ENCODE results near the gene CD300A.

CD300A gene

GRCh38 chr17:74467221-74467951 is 952 bp downstream of the CD300A start:
- no peak for TF ChIP-seq CTCF (IDR thresholded peaks at IDR 0.05; ENCODE audit: low read depth, low read length)
- Histone ChIP-seq H3K4me3 (ENCODE audit: low read depth, low read length) (no peak overlapping the region), H3K36me3 (no peaks in the 10 kb centered on the region)

GRCh38 chr17:74471341-74471740 is 4.9 kb downstream of the CD300A start:
- no peaks in the 10 kb centered on the region; the same call in 1 of the 2 replicates for H3K9me3 ChIP-seq
- H3K4me1 ChIP-seq: no peaks in the 10 kb centered on the region

More at GRCh38 chr17:74467221-74467951, 952 bp downstream of the CD300A start:
- DNase-seq: no peak
- peaks cover 17% of the 10 kb centered on the region for H3K27me3 ChIP-seq
- H3K4me1 ChIP-seq: no peaks in the 10 kb centered on the region
- H3K9me3 ChIP-seq: no peaks in the 10 kb centered on the region

GRCh38 chr17:74472890-74473289 is 6.5 kb downstream of the CD300A start:
- no peak for DNase-seq
- Histone ChIP-seq H3K9me3 (no peaks in the 10 kb centered on the region; the same call in 1 of the 2 replicates), H3K27me3 (peaks cover 21% of the 10 kb centered on the region), H3K36me3 (no peaks in the 10 kb centered on the region), H3K4me1 (no peaks in the 10 kb centered on the region), H3K4me3 (ENCODE audit: low read depth, low read length) (no peak overlapping the region)
- TF ChIP-seq CTCF (IDR thresholded peaks at IDR 0.05; ENCODE audit: low read depth, low read length): no peak

More at GRCh38 chr17:74471341-74471740, 4.9 kb downstream of the CD300A start:
- no peak for TF ChIP-seq CTCF (IDR thresholded peaks at IDR 0.05; ENCODE audit: low read depth, low read length)
- DNase-seq: no peak
- Histone ChIP-seq H3K27me3 (peaks cover 17% of the 10 kb centered on the region), H3K36me3 (no peaks in the 10 kb centered on the region), H3K4me3 (ENCODE audit: low read depth, low read length) (no peak overlapping the region)

GRCh38 chr17:74473294-74473693 is 6.9 kb downstream of the CD300A start:
- peaks cover 25% of the 10 kb centered on the region for H3K27me3 ChIP-seq
- no peak for DNase-seq
- no peaks in the 10 kb centered on the region for H3K36me3 ChIP-seq
- H3K4me3 ChIP-seq (ENCODE audit: low read depth, low read length): no peak overlapping the region
- no peaks in the 10 kb centered on the region; the same call in 1 of the 2 replicates for H3K9me3 ChIP-seq
- H3K4me1 ChIP-seq: no peaks in the 10 kb centered on the region
- TF ChIP-seq CTCF (IDR thresholded peaks at IDR 0.05; ENCODE audit: low read depth, low read length): no peak

GRCh38 chr17:74474043-74474792 is 7.8 kb downstream of the CD300A start:
- no peaks in the 10 kb centered on the region for H3K4me1 ChIP-seq
- no peak for TF ChIP-seq CTCF (IDR thresholded peaks at IDR 0.05; ENCODE audit: low read depth, low read length)
- DNase-seq: no peak

GRCh38 chr17:74475189-74475588 is 8.8 kb downstream of the CD300A start:
- Histone ChIP-seq H3K36me3 (no peaks in the 10 kb centered on the region), H3K4me1 (no peaks in the 10 kb centered on the region), H3K9me3 (no peaks in the 10 kb centered on the region; the same call in 1 of the 2 replicates), H3K4me3 (ENCODE audit: low read depth, low read length) (no peak overlapping the region), H3K27me3 (peaks cover 36% of the 10 kb centered on the region)
- no peak for TF ChIP-seq CTCF (IDR thresholded peaks at IDR 0.05; ENCODE audit: low read depth, low read length)
- DNase-seq: no peak

More at GRCh38 chr17:74474043-74474792, 7.8 kb downstream of the CD300A start:
- no peaks in the 10 kb centered on the region for H3K36me3 ChIP-seq
- no peak overlapping the region for H3K4me3 ChIP-seq (ENCODE audit: low read depth, low read length)
- H3K27me3 ChIP-seq: peaks cover 30% of the 10 kb centered on the region
- no peaks in the 10 kb centered on the region; the same call in 1 of the 2 replicates for H3K9me3 ChIP-seq
